HepG2 (cell line): ENCODE data around the gene EIF3A. TPM values are rescaled to one million over a fixed set of nuclear protein-coding genes. Genes with fewer than 3 reads are reported as not detected.

ENCODE experiments used
- AGO1 ChIP-seq: fragments of 200-400 bp; formaldehyde crosslinking; IDR thresholded peaks from 2 replicates; pipeline ENCODE4 v1.6.1; 2017; ENCODE audit warnings: mild to moderate bottlenecking, low read depth, low read length, moderate library complexity; ENCODE audit not compliant: poor library complexity, severe bottlenecking
- ELF4 ChIP-seq: sonication (generic); formaldehyde crosslinking; IDR thresholded peaks from 2 replicates; pipeline ENCODE4 v1.5.0; 2020; ENCODE audit warnings: missing genetic modification reagents, mild to moderate bottlenecking, moderate library complexity, borderline replicate concordance
- HMG20A ChIP-seq: IDR thresholded peaks from 2 replicates; pipeline ENCODE4 v1.6.1; 2016; ENCODE audit warnings: borderline replicate concordance
- RXRA ChIP-seq: sonication (generic); formaldehyde crosslinking; IDR thresholded peaks from 2 replicates; pipeline ENCODE4 v1.5.1; 2020; ENCODE audit warnings: missing genetic modification reagents
- SMARCE1 ChIP-seq: fragments of 450-650 bp; IDR thresholded peaks from 2 replicates; pipeline ENCODE4 v1.6.1; 2017; ENCODE audit warnings: borderline replicate concordance
- ZIK1 ChIP-seq: sonication (generic); formaldehyde crosslinking; IDR thresholded peaks from 2 replicates; pipeline ENCODE4 v1.5.0; 2020; ENCODE audit warnings: mild to moderate bottlenecking, low read depth, missing genetic modification reagents, borderline replicate concordance
- ZNF354B ChIP-seq: sonication (generic); formaldehyde crosslinking; IDR thresholded peaks from 2 replicates; pipeline ENCODE4 v1.8.0; 2022; ENCODE audit warnings: mild to moderate bottlenecking, missing genetic modification reagents
- ZNF629 ChIP-seq: sonication (generic); formaldehyde crosslinking; conservative IDR thresholded peaks from 2 replicates; pipeline ENCODE4 v1.5.0; 2020; ENCODE audit warnings: missing genetic modification reagents
- polyA plus RNA-seq, 8 experiments: library from polyadenylated mRNA; depleted of rRNA in 3 of 8; stranded (reverse) in 7 of 8; unstranded in 1 of 8; fragments of >200 nt; fragmentation: Illumina TruSeq in 4 of 8; extraction: Trizol in 4 of 8; gene quantifications; 2 replicates each; pipeline versions ENCODE4 v1.2.1 to v1.2.3, GENCODE V29; 2011 to 2016; ENCODE audit warnings: low read depth in 4 of 8, missing spikeins in 1 of 8, mixed read lengths in 1 of 8; ENCODE audit not compliant: insufficient read depth in 1 of 8
- total RNA-seq, 5 experiments: library from RNA; depleted of rRNA; stranded (reverse); fragments of >200 nt; fragmentation: Illumina TruSeq; extraction: Trizol; gene quantifications; 2 replicates each; pipeline ENCODE4 v1.2.3, GENCODE V29; 2016; ENCODE audit warnings: low read depth in 1 of 5
- TF ChIP-seq, protein P1 (sequence below): sonication (generic); formaldehyde crosslinking; IDR thresholded peaks from 2 replicates; pipeline ENCODE4 v1.5.0; 2020; ENCODE audit warnings: mild to moderate bottlenecking, missing genetic modification reagents
- TF ChIP-seq, protein P2 (sequence below): sonication (generic); formaldehyde crosslinking; IDR thresholded peaks from 2 replicates; pipeline ENCODE4 v1.4.0; 2020; ENCODE audit warnings: missing genetic modification reagents, mild to moderate bottlenecking, borderline replicate concordance
- TF ChIP-seq, protein P3 (sequence below): sonication (generic); formaldehyde crosslinking; IDR thresholded peaks from 2 replicates; pipeline ENCODE4 v1.4.0; 2020; ENCODE audit warnings: missing genetic modification reagents
- TF ChIP-seq, protein P4 (sequence below): sonication (generic); formaldehyde crosslinking; IDR thresholded peaks from 2 replicates; pipeline ENCODE4 v1.8.1; 2022; ENCODE audit warnings: low read depth, mild to moderate bottlenecking, missing genetic modification reagents
- TF ChIP-seq, protein P5 (sequence below): IDR thresholded peaks from 2 replicates; pipeline ENCODE4 v1.6.1; 2016; ENCODE audit warnings: mild to moderate bottlenecking
- TF ChIP-seq, protein P6 (sequence below): sonication (generic); formaldehyde crosslinking; IDR thresholded peaks from 2 replicates; pipeline ENCODE4 v1.4.0; 2020; ENCODE audit warnings: missing genetic modification reagents, low read depth, mild to moderate bottlenecking, borderline replicate concordance

The EIF3A gene
- total and polyA plus RNA-seq, 2 of the 13 experiments (the other 11 are each of a cell fraction or from before 2014, with no cell fraction given), result 25.6 to 117 TPM

DNA sequence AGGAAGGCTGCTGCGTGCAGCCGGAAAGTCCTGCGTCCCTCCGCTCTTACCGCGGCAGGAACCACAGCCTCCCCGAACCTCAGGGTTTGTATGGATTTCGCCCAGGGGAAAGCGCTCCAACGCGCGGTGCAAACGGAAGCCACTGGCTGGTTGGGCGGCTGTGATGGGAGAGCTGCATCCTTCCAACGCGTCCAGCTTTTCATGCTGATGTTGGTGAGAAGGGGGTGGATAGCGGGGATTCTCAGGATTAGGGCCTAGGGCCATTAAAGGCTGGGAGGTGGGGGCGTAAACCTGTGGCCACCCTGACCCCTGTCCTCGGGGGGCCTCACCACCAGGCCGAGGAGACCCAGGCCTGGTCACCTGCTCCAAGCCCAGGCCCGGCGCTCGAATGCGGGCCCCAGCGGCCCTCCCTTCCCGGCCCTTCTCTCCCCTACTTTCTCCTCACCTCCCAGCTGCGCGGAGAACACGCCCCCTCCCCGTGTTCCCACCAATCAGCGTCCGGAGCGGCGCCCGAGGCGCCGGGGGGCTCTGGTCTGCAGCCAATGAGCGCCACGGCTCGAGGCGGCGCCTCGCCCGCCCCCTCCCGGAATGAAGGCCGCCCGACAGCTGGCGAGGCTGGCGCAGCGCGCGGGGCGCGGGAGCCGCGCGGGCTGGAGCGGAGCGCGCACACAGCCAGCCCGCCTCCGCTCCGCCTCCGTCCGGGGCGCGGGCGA is 51.6 kb downstream of the EIF3A start (continued):
- no peak for TF ChIP-seq SMARCE1
- no peak for TF ChIP-seq HMG20A (CRISPR knock-in tag)
- TF ChIP-seq RXRA (CRISPR knock-in tag), result no peak
- TF ChIP-seq, protein P1, sequence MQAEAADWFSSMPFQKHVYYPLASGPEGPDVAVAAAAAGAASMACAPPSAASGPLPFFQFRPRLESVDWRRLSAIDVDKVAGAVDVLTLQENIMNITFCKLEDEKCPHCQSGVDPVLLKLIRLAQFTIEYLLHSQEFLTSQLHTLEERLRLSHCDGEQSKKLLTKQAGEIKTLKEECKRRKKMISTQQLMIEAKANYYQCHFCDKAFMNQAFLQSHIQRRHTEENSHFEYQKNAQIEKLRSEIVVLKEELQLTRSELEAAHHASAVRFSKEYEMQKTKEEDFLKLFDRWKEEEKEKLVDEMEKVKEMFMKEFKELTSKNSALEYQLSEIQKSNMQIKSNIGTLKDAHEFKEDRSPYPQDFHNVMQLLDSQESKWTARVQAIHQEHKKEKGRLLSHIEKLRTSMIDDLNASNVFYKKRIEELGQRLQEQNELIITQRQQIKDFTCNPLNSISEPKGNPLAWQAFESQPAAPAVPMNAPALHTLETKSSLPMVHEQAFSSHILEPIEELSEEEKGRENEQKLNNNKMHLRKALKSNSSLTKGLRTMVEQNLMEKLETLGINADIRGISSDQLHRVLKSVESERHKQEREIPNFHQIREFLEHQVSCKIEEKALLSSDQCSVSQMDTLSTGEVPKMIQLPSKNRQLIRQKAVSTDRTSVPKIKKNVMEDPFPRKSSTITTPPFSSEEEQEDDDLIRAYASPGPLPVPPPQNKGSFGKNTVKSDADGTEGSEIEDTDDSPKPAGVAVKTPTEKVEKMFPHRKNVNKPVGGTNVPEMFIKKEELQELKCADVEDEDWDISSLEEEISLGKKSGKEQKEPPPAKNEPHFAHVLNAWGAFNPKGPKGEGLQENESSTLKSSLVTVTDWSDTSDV, result 0 out of 2 replicates have a peak, but pooled peaks have one; percentile 44
- TF ChIP-seq AGO1, result peak; percentile 30
- TF ChIP-seq, protein P2, sequence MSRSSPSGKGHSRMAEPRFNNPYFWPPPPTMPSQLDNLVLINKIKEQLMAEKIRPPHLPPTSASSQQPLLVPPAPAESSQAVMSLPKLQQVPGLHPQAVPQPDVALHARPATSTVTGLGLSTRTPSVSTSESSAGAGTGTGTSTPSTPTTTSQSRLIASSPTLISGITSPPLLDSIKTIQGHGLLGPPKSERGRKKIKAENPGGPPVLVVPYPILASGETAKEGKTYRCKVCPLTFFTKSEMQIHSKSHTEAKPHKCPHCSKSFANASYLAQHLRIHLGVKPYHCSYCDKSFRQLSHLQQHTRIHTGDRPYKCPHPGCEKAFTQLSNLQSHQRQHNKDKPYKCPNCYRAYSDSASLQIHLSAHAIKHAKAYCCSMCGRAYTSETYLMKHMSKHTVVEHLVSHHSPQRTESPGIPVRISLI (CRISPR knock-in tag), result no peak
- TF ChIP-seq, protein P3, sequence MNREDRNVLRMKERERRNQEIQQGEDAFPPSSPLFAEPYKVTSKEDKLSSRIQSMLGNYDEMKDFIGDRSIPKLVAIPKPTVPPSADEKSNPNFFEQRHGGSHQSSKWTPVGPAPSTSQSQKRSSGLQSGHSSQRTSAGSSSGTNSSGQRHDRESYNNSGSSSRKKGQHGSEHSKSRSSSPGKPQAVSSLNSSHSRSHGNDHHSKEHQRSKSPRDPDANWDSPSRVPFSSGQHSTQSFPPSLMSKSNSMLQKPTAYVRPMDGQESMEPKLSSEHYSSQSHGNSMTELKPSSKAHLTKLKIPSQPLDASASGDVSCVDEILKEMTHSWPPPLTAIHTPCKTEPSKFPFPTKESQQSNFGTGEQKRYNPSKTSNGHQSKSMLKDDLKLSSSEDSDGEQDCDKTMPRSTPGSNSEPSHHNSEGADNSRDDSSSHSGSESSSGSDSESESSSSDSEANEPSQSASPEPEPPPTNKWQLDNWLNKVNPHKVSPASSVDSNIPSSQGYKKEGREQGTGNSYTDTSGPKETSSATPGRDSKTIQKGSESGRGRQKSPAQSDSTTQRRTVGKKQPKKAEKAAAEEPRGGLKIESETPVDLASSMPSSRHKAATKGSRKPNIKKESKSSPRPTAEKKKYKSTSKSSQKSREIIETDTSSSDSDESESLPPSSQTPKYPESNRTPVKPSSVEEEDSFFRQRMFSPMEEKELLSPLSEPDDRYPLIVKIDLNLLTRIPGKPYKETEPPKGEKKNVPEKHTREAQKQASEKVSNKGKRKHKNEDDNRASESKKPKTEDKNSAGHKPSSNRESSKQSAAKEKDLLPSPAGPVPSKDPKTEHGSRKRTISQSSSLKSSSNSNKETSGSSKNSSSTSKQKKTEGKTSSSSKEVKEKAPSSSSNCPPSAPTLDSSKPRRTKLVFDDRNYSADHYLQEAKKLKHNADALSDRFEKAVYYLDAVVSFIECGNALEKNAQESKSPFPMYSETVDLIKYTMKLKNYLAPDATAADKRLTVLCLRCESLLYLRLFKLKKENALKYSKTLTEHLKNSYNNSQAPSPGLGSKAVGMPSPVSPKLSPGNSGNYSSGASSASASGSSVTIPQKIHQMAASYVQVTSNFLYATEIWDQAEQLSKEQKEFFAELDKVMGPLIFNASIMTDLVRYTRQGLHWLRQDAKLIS (CRISPR knock-in tag), result no peak
- TF ChIP-seq ZNF354B (CRISPR knock-in tag), result no peak
- TF ChIP-seq, protein P4, sequence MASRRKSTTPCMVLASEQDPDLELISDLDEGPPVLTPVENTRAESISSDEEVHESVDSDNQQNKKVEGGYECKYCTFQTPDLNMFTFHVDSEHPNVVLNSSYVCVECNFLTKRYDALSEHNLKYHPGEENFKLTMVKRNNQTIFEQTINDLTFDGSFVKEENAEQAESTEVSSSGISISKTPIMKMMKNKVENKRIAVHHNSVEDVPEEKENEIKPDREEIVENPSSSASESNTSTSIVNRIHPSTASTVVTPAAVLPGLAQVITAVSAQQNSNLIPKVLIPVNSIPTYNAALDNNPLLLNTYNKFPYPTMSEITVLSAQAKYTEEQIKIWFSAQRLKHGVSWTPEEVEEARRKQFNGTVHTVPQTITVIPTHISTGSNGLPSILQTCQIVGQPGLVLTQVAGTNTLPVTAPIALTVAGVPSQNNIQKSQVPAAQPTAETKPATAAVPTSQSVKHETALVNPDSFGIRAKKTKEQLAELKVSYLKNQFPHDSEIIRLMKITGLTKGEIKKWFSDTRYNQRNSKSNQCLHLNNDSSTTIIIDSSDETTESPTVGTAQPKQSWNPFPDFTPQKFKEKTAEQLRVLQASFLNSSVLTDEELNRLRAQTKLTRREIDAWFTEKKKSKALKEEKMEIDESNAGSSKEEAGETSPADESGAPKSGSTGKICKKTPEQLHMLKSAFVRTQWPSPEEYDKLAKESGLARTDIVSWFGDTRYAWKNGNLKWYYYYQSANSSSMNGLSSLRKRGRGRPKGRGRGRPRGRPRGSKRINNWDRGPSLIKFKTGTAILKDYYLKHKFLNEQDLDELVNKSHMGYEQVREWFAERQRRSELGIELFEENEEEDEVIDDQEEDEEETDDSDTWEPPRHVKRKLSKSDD (CRISPR knock-in tag), result no peak
- no peak for TF ChIP-seq ELF4 (CRISPR knock-in tag)
- TF ChIP-seq, protein P5, sequence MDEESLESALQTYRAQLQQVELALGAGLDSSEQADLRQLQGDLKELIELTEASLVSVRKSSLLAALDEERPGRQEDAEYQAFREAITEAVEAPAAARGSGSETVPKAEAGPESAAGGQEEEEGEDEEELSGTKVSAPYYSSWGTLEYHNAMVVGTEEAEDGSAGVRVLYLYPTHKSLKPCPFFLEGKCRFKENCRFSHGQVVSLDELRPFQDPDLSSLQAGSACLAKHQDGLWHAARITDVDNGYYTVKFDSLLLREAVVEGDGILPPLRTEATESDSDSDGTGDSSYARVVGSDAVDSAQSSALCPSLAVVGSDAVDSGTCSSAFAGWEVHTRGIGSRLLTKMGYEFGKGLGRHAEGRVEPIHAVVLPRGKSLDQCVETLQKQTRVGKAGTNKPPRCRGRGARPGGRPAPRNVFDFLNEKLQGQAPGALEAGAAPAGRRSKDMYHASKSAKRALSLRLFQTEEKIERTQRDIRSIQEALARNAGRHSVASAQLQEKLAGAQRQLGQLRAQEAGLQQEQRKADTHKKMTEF (CRISPR knock-in tag), result peak; percentile 29; the same call in 1 of the 2 replicates
- no peak for TF ChIP-seq ZIK1 (CRISPR knock-in tag)
- TF ChIP-seq, protein P6, sequence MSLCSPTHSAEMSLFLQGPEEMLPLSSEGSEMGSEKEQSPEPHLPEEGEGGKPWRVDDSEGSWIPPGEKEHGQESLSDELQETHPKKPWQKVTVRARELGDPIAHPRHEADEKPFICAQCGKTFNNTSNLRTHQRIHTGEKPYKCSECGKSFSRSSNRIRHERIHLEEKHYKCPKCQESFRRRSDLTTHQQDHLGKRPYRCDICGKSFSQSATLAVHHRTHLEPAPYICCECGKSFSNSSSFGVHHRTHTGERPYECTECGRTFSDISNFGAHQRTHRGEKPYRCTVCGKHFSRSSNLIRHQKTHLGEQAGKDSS (CRISPR knock-in tag), result no peak
- TF ChIP-seq ZNF629 (CRISPR knock-in tag), result no peak
